Measurements from ENCODE around the gene MYBPH. TPM values are rescaled to one million over a fixed set of nuclear protein-coding genes. Genes with fewer than 3 reads are reported as not detected.

Gene MYBPH
- total RNA-seq, 2 donors from 2014 or later = not detected

GRCh38 chr1:203165800-203166161, 9.8 kb downstream of the MYBPH start:
- no peaks in the 10 kb centered on the region for H3K9me3 ChIP-seq
- no peak overlapping the region for H3K4me3 ChIP-seq
- no peak overlapping the region for H3K27ac ChIP-seq
- ATAC-seq (ENCODE audit: insufficient number of reproducible peaks, low FRiP score, low read depth) = no peak
- H3K36me3 ChIP-seq = no peaks in the 10 kb centered on the region
- no peak for DNase-seq (ENCODE audit: low spot score)
- TF ChIP-seq CTCF (IDR thresholded peaks at IDR 0.05) = no peak
- no peaks in the 10 kb centered on the region for H3K4me1 ChIP-seq (ENCODE audit: control insufficient read depth in 1 of 2, low read depth in 2 of 2)
- H3K27me3 ChIP-seq (replicated peaks; ENCODE audit: insufficient read depth) = no peaks in the 10 kb centered on the region

GRCh38 chr1:203165101-203165799, 10.4 kb downstream of the MYBPH start:
- Histone ChIP-seq H3K4me1 (ENCODE audit: control insufficient read depth in 1 of 2, low read depth in 2 of 2) (no peaks in the 10 kb centered on the region), H3K36me3 (no peaks in the 10 kb centered on the region), H3K4me3 (no peak overlapping the region), H3K27ac (no peak overlapping the region), H3K9me3 (no peaks in the 10 kb centered on the region), H3K27me3 (replicated peaks; ENCODE audit: insufficient read depth) (no peaks in the 10 kb centered on the region)
- no peak for ATAC-seq (ENCODE audit: insufficient number of reproducible peaks, low FRiP score, low read depth)
- TF ChIP-seq CTCF (IDR thresholded peaks at IDR 0.05) = no peak
- no peak for DNase-seq (ENCODE audit: low spot score)

GRCh38 chr1:203163891-203164635, 11.6 kb downstream of the MYBPH start:
- no peak for TF ChIP-seq CTCF (IDR thresholded peaks at IDR 0.05)
- Histone ChIP-seq H3K9me3 (no peaks in the 10 kb centered on the region), H3K4me1 (ENCODE audit: control insufficient read depth in 1 of 2, low read depth in 2 of 2) (no peaks in the 10 kb centered on the region), H3K4me3 (no peak overlapping the region), H3K27me3 (replicated peaks; ENCODE audit: insufficient read depth) (no peaks in the 10 kb centered on the region), H3K36me3 (no peaks in the 10 kb centered on the region), H3K27ac (no peak overlapping the region)
- DNase-seq (ENCODE audit: low spot score) (no peak), ATAC-seq (ENCODE audit: insufficient number of reproducible peaks, low FRiP score, low read depth) (no peak)

GRCh38 chr1:203162403-203162802, 13.2 kb downstream of the MYBPH start:
- Histone ChIP-seq H3K9me3 (no peaks in the 10 kb centered on the region), H3K4me1 (ENCODE audit: control insufficient read depth in 1 of 2, low read depth in 2 of 2) (no peaks in the 10 kb centered on the region), H3K4me3 (no peak overlapping the region), H3K27ac (no peak overlapping the region), H3K36me3 (no peaks in the 10 kb centered on the region), H3K27me3 (replicated peaks; ENCODE audit: insufficient read depth) (no peaks in the 10 kb centered on the region)
- DNase-seq (ENCODE audit: low spot score) (no peak), ATAC-seq (ENCODE audit: insufficient number of reproducible peaks, low FRiP score, low read depth) (no peak)
- TF ChIP-seq CTCF (IDR thresholded peaks at IDR 0.05) = no peak

- no peak for TF ChIP-seq CTCF (IDR thresholded peaks at IDR 0.05)
- Histone ChIP-seq H3K9me3 (no peaks in the 10 kb centered on the region), H3K27me3 (replicated peaks; ENCODE audit: insufficient read depth) (no peaks in the 10 kb centered on the region), H3K36me3 (no peaks in the 10 kb centered on the region), H3K4me3 (no peak overlapping the region), H3K4me1 (ENCODE audit: control insufficient read depth in 1 of 2, low read depth in 2 of 2) (no peaks in the 10 kb centered on the region), H3K27ac (no peak overlapping the region)
- ATAC-seq (ENCODE audit: insufficient number of reproducible peaks, low FRiP score, low read depth) = no peak
- no peak for DNase-seq (ENCODE audit: low spot score)
These were observed 13.9 kb downstream of the MYBPH start for GRCh38 chr1:203161703-203162102.

Data from thoracic aorta (tissue), 2 donors.